GM23248 (cell line): Measurements from ENCODE around the gene HARBI1. TPM values are rescaled to one million over a fixed set of nuclear protein-coding genes. Genes with fewer than 3 reads are reported as not detected.

ENCODE experiments used
- DNase-seq: peaks from one replicate; pipeline ENCODE4 v3.0.0-alpha.2; 2015
- H2AFZ ChIP-seq: fragments of 200-600 bp; sonication (generic); 2 replicates; pipeline ENCODE4 v1.6.1; 2016; ENCODE audit warnings: antibody characterized with exemption
- H3F3A ChIP-seq: fragments of 200-600 bp; sonication (generic); 2 replicates; pipeline ENCODE4 v1.6.1; 2016; ENCODE audit warnings: mild to moderate bottlenecking, antibody characterized with exemption, mixed run types; ENCODE audit not compliant: insufficient read depth
- H3K27ac ChIP-seq: fragments of 200-600 bp; sonication (generic); 2 replicates; pipeline ENCODE4 v1.5.1; 2016; ENCODE audit warnings: mild to moderate bottlenecking
- H3K27me3 ChIP-seq: fragments of 200-600 bp; sonication (generic); replicated peaks from 2 replicates; pipeline ENCODE4 v1.6.1; 2016; ENCODE audit warnings: mild to moderate bottlenecking; ENCODE audit not compliant: insufficient read depth
- H3K36me3 ChIP-seq: fragments of 200-600 bp; sonication (generic); 2 replicates; pipeline ENCODE4 v1.6.1; 2016; ENCODE audit warnings: low read depth, mild to moderate bottlenecking
- H3K4me1 ChIP-seq: fragments of 200-600 bp; sonication (generic); 2 replicates; pipeline ENCODE4 v1.6.1; 2016; ENCODE audit warnings: mild to moderate bottlenecking; ENCODE audit not compliant: insufficient read depth
- H3K4me2 ChIP-seq: fragments of 200-600 bp; sonication (generic); one replicate; pipeline ENCODE4 v1.6.1; 2016; ENCODE audit warnings: mild to moderate bottlenecking; ENCODE audit not compliant: unreplicated experiment
- H3K4me3 ChIP-seq: fragments of 200-600 bp; sonication (generic); 2 replicates; pipeline ENCODE4 v1.5.1; 2016; ENCODE audit warnings: mild to moderate bottlenecking
- H3K79me2 ChIP-seq: fragments of 200-600 bp; sonication (generic); 2 replicates; pipeline ENCODE4 v1.6.1; 2016; ENCODE audit warnings: mild to moderate bottlenecking; ENCODE audit not compliant: insufficient read depth
- H3K9ac ChIP-seq: fragments of 200-600 bp; sonication (generic); 2 replicates; pipeline ENCODE4 v1.6.1; 2016; ENCODE audit warnings: mild to moderate bottlenecking
- H3K9me2 ChIP-seq: fragments of 200-600 bp; sonication (generic); 2 replicates; pipeline ENCODE4 v1.6.1; 2016; ENCODE audit warnings: mixed run types, mild to moderate bottlenecking, moderate library complexity; ENCODE audit not compliant: insufficient read depth
- H3K9me3 ChIP-seq: fragments of 200-600 bp; sonication (generic); one replicate; pipeline ENCODE4 v1.6.1; 2017; ENCODE audit warnings: low read depth
- H4K20me1 ChIP-seq: fragments of 200-600 bp; sonication (generic); 2 replicates; pipeline ENCODE4 v1.6.0; 2016; ENCODE audit not compliant: insufficient read depth
- EZH2 ChIP-seq: fragments of 200-600 bp; sonication (generic); IDR thresholded peaks from 2 replicates; pipeline ENCODE4 v1.6.1; 2018; ENCODE audit warnings: antibody characterized with exemption, mild to moderate bottlenecking; ENCODE audit not compliant: insufficient read depth, poor library complexity, severe bottlenecking
- EZH2phosphoT487 ChIP-seq: fragments of 200-600 bp; sonication (generic); IDR thresholded peaks from 2 replicates; pipeline ENCODE4 v1.6.1; 2018; ENCODE audit warnings: antibody characterized with exemption, moderate library complexity, mild to moderate bottlenecking, low read depth; ENCODE audit not compliant: insufficient read depth
- WGBS, 2 experiments: methylation state at CpG; one replicate each; pipeline ENCODE4 v1.1.6; 2015 to 2017; ENCODE audit warnings: low lambda C conversion rate in 2 of 2, low coverage in 1 of 2; ENCODE audit errors: missing lambda C conversion rate in 2 of 2; 5-methylcytosine and 5-hydroxymethylcytosine counted together
- in situ Hi-C: fragments of 300-500 bp; cut with MboI; formaldehyde crosslinking; loops from 2 replicates; pipeline ENCODE4 v1.15.0; 2020
- polyA plus RNA-seq: library from polyadenylated mRNA; unstranded; fragments of >200 nt; fragmentation: Nextera tagmentation; extraction: Ambion mirVana; gene quantifications from 2 replicates; pipeline ENCODE4 v1.2.1, GENCODE V29; 2016
- total RNA-seq: library from RNA; depleted of rRNA; stranded (reverse); fragments of >200 nt; shearing (Covaris generic); gene quantifications from 2 replicates; pipeline ENCODE4 v1.2.3, GENCODE V29; 2014

The HARBI1 gene
- total and polyA plus RNA-seq, 2 experiments from 2014 or later: 4.6 to 6.2 TPM

GRCh38 chr11:46577058-46577457 lies 40.0 kb downstream of the HARBI1 start:
- H3K79me2 ChIP-seq: peaks cover 92% of the 10 kb centered on the region
- H3K36me3 ChIP-seq: no peaks in the 10 kb centered on the region
- 96 to 97% methylated on average over 1 of the region's 1 CpG for WGBS, 2 experiments
- H3K4me1 ChIP-seq: peaks cover 5% of the 10 kb centered on the region; the same call in 1 of the 2 replicates
- H3K4me2 ChIP-seq: no peak overlapping the region
- no peak overlapping the region for H2AFZ ChIP-seq
- in situ Hi-C loops: no loop called here
- peaks cover 4% of the 10 kb centered on the region; the same call in 1 of the 2 replicates for H3F3A ChIP-seq
- H4K20me1 ChIP-seq: peaks cover 19% of the 10 kb centered on the region; the same call in 1 of the 2 replicates
- no peak overlapping the region for H3K4me3 ChIP-seq
- H3K9me3 ChIP-seq: no peaks in the 10 kb centered on the region
- no peak overlapping the region for H3K9ac ChIP-seq
- H3K27me3 ChIP-seq: no peaks in the 10 kb centered on the region
- TF ChIP-seq EZH2phosphoT487: no peak
- no peaks in the 10 kb centered on the region for H3K9me2 ChIP-seq
- no peak for DNase-seq
- H3K27ac ChIP-seq: no peak overlapping the region

GRCh38 chr11:46574656-46575055 lies 42.4 kb downstream of the HARBI1 start:
- Histone ChIP-seq H3K4me1 (peaks cover 5% of the 10 kb centered on the region; the same call in 1 of the 2 replicates), H3F3A (peaks cover 4% of the 10 kb centered on the region; the same call in 1 of the 2 replicates), H3K4me3 (no peak overlapping the region), H4K20me1 (peaks cover 26% of the 10 kb centered on the region; the same call in 1 of the 2 replicates), H3K9ac (no peak overlapping the region), H3K4me2 (no peak overlapping the region), H3K27me3 (no peaks in the 10 kb centered on the region), H3K79me2 (peaks cover 92% of the 10 kb centered on the region), H3K9me3 (no peaks in the 10 kb centered on the region), H3K27ac (no peak overlapping the region), H2AFZ (no peak overlapping the region), H3K36me3 (no peaks in the 10 kb centered on the region), H3K9me2 (no peaks in the 10 kb centered on the region)
- no peak for TF ChIP-seq EZH2
- TF ChIP-seq EZH2phosphoT487: no peak
- 98 to 100% methylated on average over 1 of the region's 1 CpG for WGBS, 2 experiments
- in situ Hi-C loops: no loop called here
- no peak for DNase-seq

GRCh38 chr11:46570790-46571398 lies 46.1 kb downstream of the HARBI1 start:
- H3F3A ChIP-seq: no peaks in the 10 kb centered on the region
- H3K79me2 ChIP-seq: peaks cover 92% of the 10 kb centered on the region
- no peak for DNase-seq
- no peak overlapping the region for H3K27ac ChIP-seq
- H3K4me2 ChIP-seq: no peak overlapping the region
- H3K9ac ChIP-seq: no peak overlapping the region
- TF ChIP-seq EZH2 (no peak), EZH2phosphoT487 (no peak)
- H3K36me3 ChIP-seq: no peaks in the 10 kb centered on the region
- H3K4me3 ChIP-seq: no peak overlapping the region
- no peak overlapping the region for H2AFZ ChIP-seq
- no peaks in the 10 kb centered on the region for H3K9me3 ChIP-seq
- H3K4me1 ChIP-seq: peaks cover 3% of the 10 kb centered on the region; the same call in 1 of the 2 replicates
- WGBS, 2 experiments: 20% methylated on average over 2 of the region's 2 CpGs
- no peaks in the 10 kb centered on the region for H3K27me3 ChIP-seq
- in situ Hi-C loops: no loop called here
- peaks cover 11% of the 10 kb centered on the region; the same call in 1 of the 2 replicates for H4K20me1 ChIP-seq
- no peaks in the 10 kb centered on the region for H3K9me2 ChIP-seq

GRCh38 chr11:46565232-46565840 lies 51.7 kb downstream of the HARBI1 start:
- 77 to 80% methylated on average over 7 of the region's 7 CpGs for WGBS, 2 experiments
- in situ Hi-C loops: no loop called here
- no peak for DNase-seq
- no peaks in the 10 kb centered on the region for H3K27me3 ChIP-seq
- H3K36me3 ChIP-seq: no peaks in the 10 kb centered on the region
- H3K9me3 ChIP-seq: no peaks in the 10 kb centered on the region
- peaks cover 7% of the 10 kb centered on the region; the same call in 1 of the 2 replicates for H4K20me1 ChIP-seq
- H2AFZ ChIP-seq: no peak overlapping the region
- no peak overlapping the region for H3K9ac ChIP-seq
- TF ChIP-seq EZH2: no peak
- TF ChIP-seq EZH2phosphoT487: no peak
- H3K79me2 ChIP-seq: peaks cover 100% of the 10 kb centered on the region
- peaks cover 23% of the 10 kb centered on the region for H3K4me1 ChIP-seq
- H3K27ac ChIP-seq: no peak overlapping the region
- peaks cover 12% of the 10 kb centered on the region for H3F3A ChIP-seq
- H3K4me2 ChIP-seq: no peak overlapping the region
- H3K4me3 ChIP-seq: no peak overlapping the region
- no peaks in the 10 kb centered on the region for H3K9me2 ChIP-seq
